Measurements from ENCODE around the gene FCN2.

DNA sequence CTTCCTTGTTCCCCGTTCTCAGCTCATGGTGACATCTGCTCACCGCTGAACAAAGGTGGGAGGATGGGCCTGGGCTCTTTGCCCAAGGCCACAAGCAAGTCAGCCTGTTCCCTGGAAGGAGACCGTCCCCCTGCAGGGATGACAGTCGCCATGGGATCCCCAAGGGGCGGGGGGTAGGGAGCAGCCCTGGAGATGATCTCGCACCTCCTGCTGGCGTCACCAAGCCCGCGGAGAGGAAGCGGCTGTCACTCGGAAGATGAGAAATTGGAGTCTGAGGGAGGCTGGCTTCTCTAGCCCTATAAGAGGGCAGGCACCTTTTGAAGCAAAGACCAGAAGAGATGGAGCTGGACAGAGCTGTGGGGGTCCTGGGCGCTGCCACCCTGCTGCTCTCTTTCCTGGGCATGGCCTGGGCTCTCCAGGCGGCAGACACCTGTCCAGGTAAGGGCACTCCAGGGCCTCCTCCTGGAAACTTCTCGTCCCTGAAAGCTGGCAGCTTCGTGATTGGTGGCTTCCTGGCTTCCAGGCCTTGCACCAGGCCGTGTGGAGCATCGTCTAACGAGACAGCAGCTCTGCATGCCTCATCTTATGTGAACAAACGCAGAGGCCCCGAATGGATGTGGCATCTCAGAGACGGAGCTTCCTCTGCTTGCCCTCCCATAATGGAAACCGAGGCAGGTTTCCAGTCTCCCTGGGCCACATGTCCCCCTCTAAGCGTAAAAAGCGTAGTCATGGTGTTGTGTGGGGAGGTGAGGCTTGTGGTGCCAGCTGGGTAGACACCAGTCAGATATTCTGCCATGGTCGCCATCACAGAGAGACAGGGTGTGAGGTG is at the start of gene FCN2:
- TF ChIP-seq, protein P1, sequence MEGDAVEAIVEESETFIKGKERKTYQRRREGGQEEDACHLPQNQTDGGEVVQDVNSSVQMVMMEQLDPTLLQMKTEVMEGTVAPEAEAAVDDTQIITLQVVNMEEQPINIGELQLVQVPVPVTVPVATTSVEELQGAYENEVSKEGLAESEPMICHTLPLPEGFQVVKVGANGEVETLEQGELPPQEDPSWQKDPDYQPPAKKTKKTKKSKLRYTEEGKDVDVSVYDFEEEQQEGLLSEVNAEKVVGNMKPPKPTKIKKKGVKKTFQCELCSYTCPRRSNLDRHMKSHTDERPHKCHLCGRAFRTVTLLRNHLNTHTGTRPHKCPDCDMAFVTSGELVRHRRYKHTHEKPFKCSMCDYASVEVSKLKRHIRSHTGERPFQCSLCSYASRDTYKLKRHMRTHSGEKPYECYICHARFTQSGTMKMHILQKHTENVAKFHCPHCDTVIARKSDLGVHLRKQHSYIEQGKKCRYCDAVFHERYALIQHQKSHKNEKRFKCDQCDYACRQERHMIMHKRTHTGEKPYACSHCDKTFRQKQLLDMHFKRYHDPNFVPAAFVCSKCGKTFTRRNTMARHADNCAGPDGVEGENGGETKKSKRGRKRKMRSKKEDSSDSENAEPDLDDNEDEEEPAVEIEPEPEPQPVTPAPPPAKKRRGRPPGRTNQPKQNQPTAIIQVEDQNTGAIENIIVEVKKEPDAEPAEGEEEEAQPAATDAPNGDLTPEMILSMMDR (IDR thresholded peaks at IDR 0.05) = no peak
- TF ChIP-seq POLR2A (IDR thresholded peaks at IDR 0.05; ENCODE audit: low read length) (no peak), CBX2 (IDR thresholded peaks at IDR 0.05; ENCODE audit: borderline replicate concordance, low read depth) (no peak), EP300 (IDR thresholded peaks at IDR 0.05) (no peak), JUN (IDR thresholded peaks at IDR 0.05) (no peak), JUNB (IDR thresholded peaks at IDR 0.05) (no peak), EHMT2 (IDR thresholded peaks at IDR 0.05; ENCODE audit: low read depth) (no peak), RFX5 (IDR thresholded peaks at IDR 0.05) (no peak), CHD4 (IDR thresholded peaks at IDR 0.05; ENCODE audit: borderline replicate concordance) (no peak), POLR2AphosphoS2 (conservative IDR thresholded peaks at IDR 0.05; ENCODE audit: low read length) (no peak), ZC3H11A (IDR thresholded peaks at IDR 0.05) (no peak), HOXB13 (CRISPR knock-in tag; IDR thresholded peaks at IDR 0.05; ENCODE audit: low read depth) (no peak)
- TF ChIP-seq, protein P2, sequence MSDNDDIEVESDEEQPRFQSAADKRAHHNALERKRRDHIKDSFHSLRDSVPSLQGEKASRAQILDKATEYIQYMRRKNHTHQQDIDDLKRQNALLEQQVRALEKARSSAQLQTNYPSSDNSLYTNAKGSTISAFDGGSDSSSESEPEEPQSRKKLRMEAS (IDR thresholded peaks at IDR 0.05) = no peak
- TF ChIP-seq, protein P3, sequence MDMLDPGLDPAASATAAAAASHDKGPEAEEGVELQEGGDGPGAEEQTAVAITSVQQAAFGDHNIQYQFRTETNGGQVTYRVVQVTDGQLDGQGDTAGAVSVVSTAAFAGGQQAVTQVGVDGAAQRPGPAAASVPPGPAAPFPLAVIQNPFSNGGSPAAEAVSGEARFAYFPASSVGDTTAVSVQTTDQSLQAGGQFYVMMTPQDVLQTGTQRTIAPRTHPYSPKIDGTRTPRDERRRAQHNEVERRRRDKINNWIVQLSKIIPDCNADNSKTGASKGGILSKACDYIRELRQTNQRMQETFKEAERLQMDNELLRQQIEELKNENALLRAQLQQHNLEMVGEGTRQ (IDR thresholded peaks at IDR 0.05) = no peak

Data from A549 (cell line).